ENCODE results near the gene CBFA2T2. TPM values are rescaled to one million over a fixed set of nuclear protein-coding genes. Genes with fewer than 3 reads are reported as not detected.

CBFA2T2 gene
- total and polyA plus RNA-seq, 10 of the 15 experiments (the other 5 are each of a cell fraction or from before 2014, with no cell fraction given): 0.61 to 8.6 (median 5.5) TPM

GRCh38 chr20:33489495-33490022, 337 bp upstream of the CBFA2T2 start (continued):
- peak; percentile 63; the same call in 1 of the 2 replicates for TF ChIP-seq CREM (IDR thresholded peaks at IDR 0.05; ENCODE audit: low read depth)
- peak; percentile 81 for TF ChIP-seq RAD51 (IDR thresholded peaks at IDR 0.05)
- peak; percentile 56; the same call in 1 of the 2 replicates for TF ChIP-seq HDGF (IDR thresholded peaks at IDR 0.05)
- peak; percentile 63 for TF ChIP-seq SP1 (IDR thresholded peaks at IDR 0.05; ENCODE audit: low read depth, low read length)
- peak; percentile 34 for TF ChIP-seq E2F8 (IDR thresholded peaks at IDR 0.05; ENCODE audit: low read depth, partially characterized antibody)
- no peak for TF ChIP-seq ETV6 (conservative IDR thresholded peaks at IDR 0.05 in 1 of 2, IDR thresholded peaks at IDR 0.05 in 1 of 2; ENCODE audit: borderline replicate concordance in 1 of 2, low read depth in 1 of 2)
- no peak for TF ChIP-seq E2F4 (IDR thresholded peaks at IDR 0.05; ENCODE audit: low read depth, low read length)
- TF ChIP-seq MAX (IDR thresholded peaks at IDR 0.05; ENCODE audit: low read depth, low read length): peak; percentile 51; the same call in 1 of the 2 replicates
- TF ChIP-seq ZBED1 (IDR thresholded peaks at IDR 0.05; ENCODE audit: borderline replicate concordance): no peak
- peak; percentile 47; the same call in 1 of the 2 replicates for TF ChIP-seq RELB (IDR thresholded peaks at IDR 0.05; ENCODE audit: low read depth)
- TF ChIP-seq ZBTB40 (IDR thresholded peaks at IDR 0.05; ENCODE audit: borderline replicate concordance): peak; percentile 48; the same call in 1 of the 2 replicates
- peak; percentile 29 for TF ChIP-seq MEF2B (IDR thresholded peaks at IDR 0.05; ENCODE audit: partially characterized antibody, poor library complexity, severe bottlenecking)
- TF ChIP-seq TAF1 (IDR thresholded peaks at IDR 0.05; ENCODE audit: borderline replicate concordance, low read depth, low read length): peak; percentile 70
- 0 out of 2 replicates have a peak, but pooled peaks have one; percentile 37 for TF ChIP-seq PAX5 (IDR thresholded peaks at IDR 0.05; ENCODE audit: borderline replicate concordance, low read depth, low read length)
- no peak for TF ChIP-seq ZBTB33 (IDR thresholded peaks at IDR 0.05)
- TF ChIP-seq PML (IDR thresholded peaks at IDR 0.05; ENCODE audit: low read length): no peak; the same call in 1 of the 2 replicates
- TF ChIP-seq BHLHE40 (IDR thresholded peaks at IDR 0.05; ENCODE audit: borderline replicate concordance in 1 of 2, low read depth in 2 of 2, low read length in 1 of 2): peak; percentile 88 to 92
- peak; percentile 96 for TF ChIP-seq POLR2A (IDR thresholded peaks at IDR 0.05; ENCODE audit: low read depth, low read length)
